HG03095 (cell line): Measurements from ENCODE around the gene PDHX.
A peak's percentile ranks its signal among the peaks of the same experiment; 100 is the strongest.
"Not testable (repeated sequence)": the region's sequence is repeated elsewhere in the genome, so short reads cannot be mapped to it uniquely, and the experiment has no call there.

Experiments
- ATAC-seq: cut with Tn5 transposase; IDR thresholded peaks from one replicate; pipeline ENCODE4 v1.9.1; 2021; ENCODE audit warnings: moderate library complexity; ENCODE audit not compliant: unreplicated experiment

Gene PDHX

GRCh38 chr11:34916015-34916842, at the start of gene PDHX, which contains the start of gene APIP:
TSS of gene PDHX (plus strand) at chr11:34916618. CDS start at chr11:34916656, 38 bp downstream.
TSS of gene APIP (minus strand) at chr11:34916379. CDS start at chr11:34916284, 95 bp downstream.
- peak; percentile 95 for ATAC-seq

GRCh38 chr11:34869425-34869824, 47.0 kb upstream of the PDHX start:
- ATAC-seq: no peak

GRCh38 chr11:34870548-34871196, 45.7 kb upstream of the PDHX start:
- ATAC-seq: no peak

GRCh38 chr11:34874202-34874601, 42.2 kb upstream of the PDHX start:
- ATAC-seq: no peak

GRCh38 chr11:34877375-34877975, 38.9 kb upstream of the PDHX start:
- no peak for ATAC-seq

- no peak for ATAC-seq
These were observed 34.5 kb upstream of the PDHX start for GRCh38 chr11:34881900-34882299.

- ATAC-seq: no peak
These were observed 29.8 kb upstream of the PDHX start for GRCh38 chr11:34886609-34887008.

- no peak for ATAC-seq
These were observed 29.2 kb upstream of the PDHX start for GRCh38 chr11:34887260-34887659.

GRCh38 chr11:34890089-34890488, 26.3 kb upstream of the PDHX start:
- ATAC-seq: no peak

GRCh38 chr11:34890812-34891211, 25.6 kb upstream of the PDHX start:
- no peak for ATAC-seq

- no peak for ATAC-seq
These were observed 24.8 kb upstream of the PDHX start for GRCh38 chr11:34891611-34892010.

- no peak for ATAC-seq
These were observed 23.0 kb upstream of the PDHX start for GRCh38 chr11:34893416-34893815.

GRCh38 chr11:34896191-34896590, 20.2 kb upstream of the PDHX start:
- not testable (repeated sequence) for ATAC-seq

GRCh38 chr11:34897171-34897870, 19.1 kb upstream of the PDHX start:
- no peak for ATAC-seq

- ATAC-seq: no peak
These were observed 17.9 kb upstream of the PDHX start for GRCh38 chr11:34898474-34898873.

GRCh38 chr11:34899633-34900016, 16.8 kb upstream of the PDHX start:
- no peak for ATAC-seq

- no peak for ATAC-seq
These were observed 11.9 kb upstream of the PDHX start for GRCh38 chr11:34904421-34904955.

GRCh38 chr11:34905666-34906065, 10.8 kb upstream of the PDHX start:
- no peak for ATAC-seq

- ATAC-seq: peak; percentile 58
These were observed 8.4 kb upstream of the PDHX start for GRCh38 chr11:34907934-34908593.

GRCh38 chr11:34909415-34909814, 7.0 kb upstream of the PDHX start:
- no peak for ATAC-seq
